SU-DHL-6 (cell line): ENCODE results near the gene NCOR2.

Experiments used
- H2AFZ ChIP-seq: fragments of 200-600 bp; sonication (generic); 2 replicates; pipeline ENCODE4 v1.6.1; 2014; ENCODE audit warnings: low read depth, mild to moderate bottlenecking, moderate library complexity, mixed read lengths, antibody characterized with exemption, low read length; ENCODE audit not compliant: severe bottlenecking
- H3F3A ChIP-seq: fragments of 200-600 bp; shearing (Covaris generic); 2 replicates; pipeline ENCODE4 v1.6.0; 2016; ENCODE audit warnings: antibody characterized with exemption, mild to moderate bottlenecking; ENCODE audit not compliant: insufficient read depth
- H3K27ac ChIP-seq: fragments of 200-600 bp; sonication (generic); 2 replicates; pipeline ENCODE4 v1.5.1; 2016; ENCODE audit warnings: low read depth, mild to moderate bottlenecking, low read length, moderate library complexity, mixed read lengths
- H3K27me3 ChIP-seq: fragments of 200-600 bp; sonication (generic), shearing (Covaris generic); 2 replicates; pipeline ENCODE4 v1.6.0; 2014; ENCODE audit warnings: mild to moderate bottlenecking, low read length
- H3K36me3 ChIP-seq: fragments of 200-600 bp; sonication (generic); 2 replicates; pipeline ENCODE4 v1.6.1; 2014; ENCODE audit warnings: mild to moderate bottlenecking, low read length, mixed read lengths
- H3K4me2 ChIP-seq: fragments of 300-600, 200-600 bp; shearing (Covaris generic), sonication (generic); 2 replicates; pipeline ENCODE4 v1.6.0; 2014; ENCODE audit warnings: low read length, low read depth, mild to moderate bottlenecking; ENCODE audit not compliant: poor library complexity, severe bottlenecking
- H3K4me3 ChIP-seq: fragments of 200-600 bp; sonication (generic); 2 replicates; pipeline ENCODE4 v1.5.1; 2014; ENCODE audit warnings: antibody characterized with exemption, low read length, mild to moderate bottlenecking, mixed read lengths; ENCODE audit not compliant: insufficient read depth, poor library complexity, severe bottlenecking
- H3K79me2 ChIP-seq: fragments of 200-600 bp; sonication (generic); 2 replicates; pipeline ENCODE4 v1.6.1; 2014; ENCODE audit warnings: mild to moderate bottlenecking, low read length, moderate library complexity; ENCODE audit not compliant: insufficient read depth
- H3K9ac ChIP-seq: fragments of 200-600 bp; sonication (generic); 2 replicates; pipeline ENCODE4 v1.7.0; 2014; ENCODE audit warnings: mild to moderate bottlenecking, low read length
- H3K9me2 ChIP-seq: fragments of 200-600 bp; sonication (generic); replicated peaks from 2 replicates; pipeline ENCODE4 v1.6.1; 2014; ENCODE audit warnings: low read length; ENCODE audit not compliant: insufficient read depth
- H3K9me3 ChIP-seq: fragments of 200-600 bp; sonication (generic); 2 replicates; pipeline ENCODE4 v1.6.1; 2014; ENCODE audit warnings: low read length, mixed read lengths; ENCODE audit not compliant: insufficient read depth
- H4K20me1 ChIP-seq: fragments of 200-600 bp; sonication (generic); 2 replicates; pipeline ENCODE4 v1.6.1; 2014; ENCODE audit warnings: low read depth, mild to moderate bottlenecking, antibody characterized with exemption, low read length, moderate library complexity, mixed read lengths
- CTCF ChIP-seq: fragments of 200-600 bp; sonication (generic); IDR thresholded peaks from one replicate; pipeline ENCODE4 v1.5.1; 2017; ENCODE audit warnings: antibody characterized with exemption, mild to moderate bottlenecking, low read length, moderate library complexity; ENCODE audit not compliant: insufficient read depth, poor library complexity, severe bottlenecking
- EZH2phosphoT487 ChIP-seq: fragments of 200-600 bp; sonication (generic), shearing (Covaris generic); conservative IDR thresholded peaks from 2 replicates; pipeline ENCODE4 v1.6.1; 2018; ENCODE audit warnings: mild to moderate bottlenecking, antibody characterized with exemption, low read length, moderate library complexity, mixed read lengths

Gene NCOR2

GRCh38 chr12:124525455-124525854 is 42.0 kb downstream of the NCOR2 start:
- no peak overlapping the region for H3K4me3 ChIP-seq
- H3K36me3 ChIP-seq = no peaks in the 10 kb centered on the region
- no peaks in the 10 kb centered on the region for H3F3A ChIP-seq
- no peaks in the 10 kb centered on the region for H3K9me2 ChIP-seq
- H3K4me2 ChIP-seq = no peak overlapping the region
- no peaks in the 10 kb centered on the region for H3K9me3 ChIP-seq
- TF ChIP-seq CTCF = no peak
- no peak for TF ChIP-seq EZH2phosphoT487
- H3K27me3 ChIP-seq = no peaks in the 10 kb centered on the region
- H4K20me1 ChIP-seq = no peaks in the 10 kb centered on the region; the same call in 1 of the 2 replicates
- H3K9ac ChIP-seq = no peak overlapping the region
- H3K27ac ChIP-seq = no peak overlapping the region
- no peak overlapping the region for H2AFZ ChIP-seq
- H3K79me2 ChIP-seq = peaks cover 5% of the 10 kb centered on the region; the same call in 1 of the 2 replicates

DNA sequence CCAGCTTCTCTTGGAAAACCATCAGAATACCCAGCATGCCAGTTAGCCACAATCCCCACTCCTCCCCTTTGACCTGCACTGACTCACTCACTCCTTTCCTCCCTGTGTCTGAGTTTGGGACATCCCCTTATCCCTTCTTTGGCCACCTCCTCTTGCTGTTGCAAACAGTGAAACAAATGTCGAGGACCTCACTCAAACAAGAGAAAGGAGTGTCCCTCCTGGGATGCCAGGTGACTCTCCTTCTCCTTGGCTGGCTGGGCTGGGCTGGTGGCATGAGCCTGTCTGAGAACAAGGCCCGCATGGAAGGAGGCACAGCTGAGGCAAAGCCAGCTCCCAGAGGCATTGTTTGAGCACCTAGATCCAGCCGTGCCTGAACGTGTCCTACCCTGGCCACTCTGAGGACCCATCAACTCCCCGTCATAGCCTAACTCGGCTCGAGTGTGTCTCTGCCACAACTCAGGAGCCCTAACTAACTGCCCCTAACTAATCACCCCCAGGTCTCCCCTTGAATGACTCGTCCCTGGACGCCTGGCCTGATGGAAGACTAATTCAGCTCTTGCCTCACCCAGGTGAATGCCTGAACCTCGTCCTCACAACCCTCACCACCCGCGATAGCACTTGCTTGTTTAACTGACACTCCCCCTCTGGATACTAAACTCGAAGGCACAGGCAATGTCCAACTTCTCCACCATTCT is 43.0 kb downstream of the NCOR2 start:
- Histone ChIP-seq H4K20me1 (no peaks in the 10 kb centered on the region; the same call in 1 of the 2 replicates), H2AFZ (no peak overlapping the region), H3K9me3 (no peaks in the 10 kb centered on the region), H3K79me2 (peaks cover under 1% of the 10 kb centered on the region; the same call in 1 of the 2 replicates), H3K27ac (no peak overlapping the region), H3F3A (no peaks in the 10 kb centered on the region), H3K36me3 (no peaks in the 10 kb centered on the region), H3K27me3 (no peaks in the 10 kb centered on the region), H3K4me3 (no peak overlapping the region), H3K9me2 (no peaks in the 10 kb centered on the region), H3K4me2 (no peak overlapping the region), H3K9ac (no peak overlapping the region)
- no peak for TF ChIP-seq EZH2phosphoT487
- TF ChIP-seq CTCF = no peak

GRCh38 chr12:124523071-124523470 is 44.3 kb downstream of the NCOR2 start:
- H3K27ac ChIP-seq = no peak overlapping the region

More at GRCh38 chr12:124523071-124523470, 44.3 kb downstream of the NCOR2 start:
- Histone ChIP-seq H3K4me2 (no peak overlapping the region), H4K20me1 (no peaks in the 10 kb centered on the region; the same call in 1 of the 2 replicates), H3K9me3 (no peaks in the 10 kb centered on the region), H3K27me3 (no peaks in the 10 kb centered on the region), H3K79me2 (no peaks in the 10 kb centered on the region; the same call in none of the 2 replicates), H3K9ac (no peak overlapping the region), H2AFZ (no peak overlapping the region), H3F3A (no peaks in the 10 kb centered on the region), H3K9me2 (no peaks in the 10 kb centered on the region), H3K36me3 (no peaks in the 10 kb centered on the region), H3K4me3 (no peak overlapping the region)
- TF ChIP-seq EZH2phosphoT487 (no peak), CTCF (no peak)
